ENCODE results near the gene COPRS. TPM values are rescaled to one million over a fixed set of nuclear protein-coding genes. Genes with fewer than 3 reads are reported as not detected.

Gene COPRS
- total and polyA plus RNA-seq, 2 of the 8 experiments (the other 6 are each of a cell fraction or from before 2014, with no cell fraction given): 40.9 to 49.3 TPM

- no peak for TF ChIP-seq RNF2 (IDR thresholded peaks at IDR 0.05; ENCODE audit: borderline replicate concordance, low read depth, low read length, missing control alignments, poor library complexity, severe bottlenecking)
- TF ChIP-seq E2F6 (IDR thresholded peaks at IDR 0.05): no peak; the same call in 1 of the 2 replicates
- TF ChIP-seq, protein P1, sequence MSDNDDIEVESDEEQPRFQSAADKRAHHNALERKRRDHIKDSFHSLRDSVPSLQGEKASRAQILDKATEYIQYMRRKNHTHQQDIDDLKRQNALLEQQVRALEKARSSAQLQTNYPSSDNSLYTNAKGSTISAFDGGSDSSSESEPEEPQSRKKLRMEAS (IDR thresholded peaks at IDR 0.05): peak; percentile 83
- no peak for TF ChIP-seq SRF (IDR thresholded peaks at IDR 0.05; ENCODE audit: low read depth, low read length)
- peak; percentile 58 for TF ChIP-seq KDM4A (IDR thresholded peaks at IDR 0.05; ENCODE audit: low read depth, low read length, severe bottlenecking)
- TF ChIP-seq EZH2 (IDR thresholded peaks at IDR 0.05; ENCODE audit: low read depth, low read length, severe bottlenecking): no peak
- TF ChIP-seq BCL11A (IDR thresholded peaks at IDR 0.05; ENCODE audit: low read depth in 2 of 2, low read length in 2 of 2): no peak
- no peak for TF ChIP-seq POU5F1 (IDR thresholded peaks at IDR 0.05; ENCODE audit: low read depth, low read length)
- no peak for TF ChIP-seq NRF1 (IDR thresholded peaks at IDR 0.05; ENCODE audit: low read depth, low read length)
- TF ChIP-seq SP1 (IDR thresholded peaks at IDR 0.05; ENCODE audit: low read depth, low read length): no peak
- no peak for TF ChIP-seq TEAD4 (IDR thresholded peaks at IDR 0.05; ENCODE audit: low read depth, low read length)
- TF ChIP-seq ASH2L (IDR thresholded peaks at IDR 0.05; ENCODE audit: low read length): no peak
- no peak for TF ChIP-seq GTF2F1 (IDR thresholded peaks at IDR 0.05; ENCODE audit: borderline replicate concordance, low read depth, low read length)
- no peak for TF ChIP-seq KDM1A (IDR thresholded peaks at IDR 0.05; ENCODE audit: borderline replicate concordance, low read length)
- no peak for TF ChIP-seq NANOG (IDR thresholded peaks at IDR 0.05; ENCODE audit: insufficient read depth, low read depth, low read length, poor library complexity, severe bottlenecking)
- no peak for TF ChIP-seq CTCF (IDR thresholded peaks at IDR 0.05; ENCODE audit: control extremely low read depth in 1 of 3, insufficient read depth in 1 of 3, low read depth in 1 of 3, low read length in 3 of 3)
- no peak for TF ChIP-seq ZNF274 (IDR thresholded peaks at IDR 0.05; ENCODE audit: borderline replicate concordance, extremely low read depth, low read length)
- no peak for TF ChIP-seq POLR2AphosphoS5 (IDR thresholded peaks at IDR 0.05; ENCODE audit: low read depth, low read length)
- peak; percentile 81 for TF ChIP-seq USF2 (IDR thresholded peaks at IDR 0.05; ENCODE audit: low read length)
Observed at GRCh38 chr17:31858642-31859486, at the start of gene COPRS (continued).
